IPS DF 19.7 (cell line): ENCODE data around the gene ZSWIM7.
"Not testable (repeated sequence)": the region's sequence is repeated elsewhere in the genome, so short reads cannot be mapped to it uniquely, and the experiment has no call there.

Experiments
- DNase-seq: peaks from one replicate; pipeline ENCODE4 v3.0.0-alpha.2; 2013; ENCODE audit warnings: low read depth, low spot score

The ZSWIM7 gene

DNA sequence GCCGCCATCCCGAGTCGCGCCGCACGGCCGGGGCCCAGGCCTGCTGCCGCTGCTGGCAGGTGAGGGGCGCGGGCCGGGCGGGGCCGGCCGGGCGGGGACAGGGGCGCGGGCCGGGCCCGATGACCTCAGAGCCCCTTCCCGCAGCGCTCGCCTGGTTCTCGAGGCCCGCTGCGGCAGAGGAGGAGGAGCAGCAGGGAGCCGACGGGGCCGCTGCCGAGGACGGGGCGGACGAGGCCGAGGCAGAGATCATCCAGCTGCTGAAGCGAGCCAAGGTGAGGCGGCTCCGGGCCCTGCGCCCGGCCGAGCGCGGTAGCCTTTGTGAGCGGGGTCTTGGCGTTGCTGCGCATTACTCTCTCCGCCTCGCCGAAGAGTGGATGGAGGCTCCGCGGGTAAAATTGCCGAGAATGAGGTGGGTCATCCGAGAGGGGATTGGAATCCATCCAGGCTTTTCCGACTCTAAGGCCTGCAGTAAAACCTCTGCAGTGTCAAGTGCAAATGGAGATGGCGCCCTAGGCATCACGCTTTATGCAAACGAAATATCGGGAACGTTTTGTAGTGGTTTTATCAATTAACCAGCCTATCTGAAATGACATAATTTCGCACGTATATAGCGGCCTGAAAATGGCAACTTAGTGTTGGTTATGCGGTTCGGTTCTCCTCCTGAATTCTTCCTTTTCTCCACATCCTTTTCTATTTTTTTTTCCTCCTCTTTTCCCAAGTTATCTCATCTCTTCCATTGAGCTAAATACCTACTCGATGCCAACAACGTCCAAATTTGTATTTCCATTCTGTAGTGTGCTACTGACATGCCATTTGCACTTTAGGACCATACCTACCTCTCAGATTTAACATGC lies 697 bp upstream of the ZSWIM7 start:
- DNase-seq: no peak

- DNase-seq: no peak
These were observed 1.4 kb downstream of the ZSWIM7 start for GRCh38 chr17:15998031-15998562.

DNA sequence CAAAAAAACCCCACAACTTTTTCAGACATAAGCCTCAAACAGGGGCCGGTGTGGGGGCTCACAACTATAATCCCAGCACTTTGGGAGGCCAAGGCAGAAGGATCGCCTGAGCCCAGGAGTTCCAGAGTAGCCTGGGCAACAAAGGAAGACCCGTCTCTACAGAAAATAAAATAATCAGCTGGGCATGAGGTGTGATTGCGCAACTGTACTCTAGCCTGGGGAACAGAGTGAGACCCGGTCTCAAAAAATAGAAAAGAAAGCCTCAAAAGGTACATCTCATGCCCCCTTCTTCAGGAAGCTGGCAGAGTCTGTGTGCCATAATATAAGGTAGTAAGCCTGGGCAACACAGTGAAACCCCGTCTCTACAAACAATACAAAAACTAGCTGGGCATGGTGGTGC lies 3.2 kb downstream of the ZSWIM7 start:
- DNase-seq: no peak

- no peak for DNase-seq
These were observed 17.6 kb downstream of the ZSWIM7 start for GRCh38 chr17:15981646-15982580.

DNA sequence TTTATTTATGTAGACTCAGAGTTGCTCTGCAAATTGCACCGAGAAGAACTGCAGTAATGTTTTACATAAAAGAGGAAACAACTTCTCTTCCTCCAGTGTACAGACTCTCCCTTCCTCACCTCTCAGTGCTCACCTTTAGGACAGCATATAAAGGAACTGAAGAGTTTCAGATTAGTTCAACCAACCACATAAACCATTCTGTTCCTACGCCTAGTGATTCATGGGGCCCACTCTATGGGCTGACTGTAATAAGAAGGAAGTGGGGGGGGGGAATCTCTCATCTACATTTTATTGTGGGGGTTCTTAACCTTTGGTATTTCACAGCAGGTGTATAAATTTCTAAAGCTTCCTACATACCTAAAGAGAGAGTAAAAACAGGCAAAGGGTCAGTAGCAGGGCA lies 18.3 kb downstream of the ZSWIM7 start:
- DNase-seq: no peak

GRCh38 chr17:15979013-15979412 lies 20.5 kb downstream of the ZSWIM7 start:
- not testable (repeated sequence) for DNase-seq

GRCh38 chr17:15978606-15979005 lies 20.9 kb downstream of the ZSWIM7 start:
- no peak for DNase-seq

DNA sequence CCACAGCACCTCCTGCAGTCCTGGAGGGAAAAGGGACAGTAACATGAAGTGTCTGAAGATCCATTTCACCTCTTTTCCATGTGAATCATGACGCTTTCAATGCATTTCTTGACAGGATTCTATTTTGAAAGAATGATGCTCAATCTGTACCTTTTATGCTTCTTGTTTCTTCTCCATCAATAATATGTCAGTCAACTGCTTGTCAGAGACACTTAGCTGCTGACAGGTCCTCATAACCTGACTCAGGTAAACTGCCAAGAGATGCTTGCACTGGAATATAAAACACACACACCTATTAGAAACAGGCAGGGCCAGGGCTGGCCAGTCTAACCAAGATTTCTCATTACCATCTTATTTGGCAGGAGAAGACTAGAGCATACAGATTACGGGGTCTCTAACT lies 21.6 kb downstream of the ZSWIM7 start:
- DNase-seq: no peak

GRCh38 chr17:15973834-15974233 lies 25.7 kb downstream of the ZSWIM7 start:
- DNase-seq: no peak

DNA sequence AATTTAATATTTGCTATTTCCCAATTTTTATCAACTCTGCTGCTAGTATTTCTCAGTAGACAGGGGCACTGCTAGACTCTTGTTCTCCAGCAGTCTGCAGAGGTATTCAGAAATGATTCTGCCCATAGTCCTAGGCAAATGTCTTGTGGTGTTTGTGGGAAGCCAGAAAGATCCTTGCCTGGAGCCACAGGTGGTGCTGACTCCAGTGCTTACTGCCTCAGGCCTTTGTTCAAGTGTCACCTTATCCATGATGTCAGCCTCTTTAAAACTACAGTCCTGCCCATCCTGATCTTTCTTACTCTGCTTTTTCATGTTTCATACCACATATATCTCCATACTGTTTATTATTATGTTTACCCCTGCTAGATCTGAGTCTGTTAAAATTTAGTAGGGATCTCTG lies 26.5 kb downstream of the ZSWIM7 start:
- no peak for DNase-seq

- no peak for DNase-seq
These were observed 27.0 kb downstream of the ZSWIM7 start for GRCh38 chr17:15972497-15972951.

GRCh38 chr17:15971882-15972281 lies 27.6 kb downstream of the ZSWIM7 start:
- DNase-seq: no peak

GRCh38 chr17:15971098-15971678 lies 28.3 kb downstream of the ZSWIM7 start:
- DNase-seq: no peak

- DNase-seq: no peak
These were observed 29.0 kb downstream of the ZSWIM7 start for GRCh38 chr17:15970500-15970899.

DNA sequence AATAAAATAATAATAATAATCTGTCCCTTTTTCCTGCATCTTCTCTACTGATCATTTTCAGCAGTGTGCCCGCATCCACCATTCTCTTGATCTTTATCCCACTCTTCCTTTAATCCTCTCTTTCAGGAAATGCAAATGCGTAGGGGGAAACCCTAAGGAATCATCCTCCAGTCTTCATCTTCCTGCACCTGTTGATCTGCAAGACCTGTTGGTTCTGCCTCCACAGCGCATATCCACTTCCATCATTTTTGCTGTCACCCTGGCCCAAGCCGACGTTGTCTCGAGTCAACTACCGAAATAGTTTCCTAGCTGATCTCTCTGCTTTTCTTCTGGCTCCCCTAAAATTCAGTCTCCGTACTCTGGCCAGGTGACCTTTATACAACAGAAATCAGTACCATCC lies 30.0 kb downstream of the ZSWIM7 start:
- DNase-seq: no peak

DNA sequence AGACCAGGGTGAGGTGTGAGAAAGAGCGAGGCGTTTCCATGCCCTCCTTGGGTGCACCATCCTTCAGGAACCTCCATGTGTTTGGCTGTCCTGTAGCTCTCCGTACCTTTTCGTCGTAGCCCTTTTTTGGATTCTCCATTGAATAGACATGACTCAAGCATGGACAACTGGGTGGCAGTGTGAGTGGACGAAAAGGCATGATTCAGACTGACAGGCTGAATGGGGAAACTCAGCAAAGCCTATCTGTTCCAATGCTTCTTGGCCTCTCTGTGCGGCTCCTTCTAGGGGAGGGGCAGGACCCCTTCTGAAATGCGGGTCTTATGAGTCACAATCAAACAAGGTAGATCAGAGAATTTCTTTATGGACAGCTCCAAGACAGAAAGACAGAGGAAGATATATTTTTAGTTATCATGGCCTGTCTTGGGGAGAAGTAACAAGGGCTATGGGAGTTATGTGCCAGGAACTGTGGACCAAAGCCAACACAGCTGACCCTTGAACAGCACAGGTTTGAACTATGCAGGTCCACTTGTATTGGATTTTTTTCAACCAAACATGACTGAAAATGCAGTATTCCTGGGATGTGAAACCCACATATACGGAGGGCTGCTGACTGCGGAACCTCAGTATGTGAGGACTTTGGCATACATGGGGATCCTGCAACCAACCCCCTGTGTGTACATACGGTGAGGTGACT lies 31.7 kb downstream of the ZSWIM7 start:
- DNase-seq: no peak

GRCh38 chr17:15966879-15967248 lies 32.6 kb downstream of the ZSWIM7 start:
- DNase-seq: peak; percentile 47

DNA sequence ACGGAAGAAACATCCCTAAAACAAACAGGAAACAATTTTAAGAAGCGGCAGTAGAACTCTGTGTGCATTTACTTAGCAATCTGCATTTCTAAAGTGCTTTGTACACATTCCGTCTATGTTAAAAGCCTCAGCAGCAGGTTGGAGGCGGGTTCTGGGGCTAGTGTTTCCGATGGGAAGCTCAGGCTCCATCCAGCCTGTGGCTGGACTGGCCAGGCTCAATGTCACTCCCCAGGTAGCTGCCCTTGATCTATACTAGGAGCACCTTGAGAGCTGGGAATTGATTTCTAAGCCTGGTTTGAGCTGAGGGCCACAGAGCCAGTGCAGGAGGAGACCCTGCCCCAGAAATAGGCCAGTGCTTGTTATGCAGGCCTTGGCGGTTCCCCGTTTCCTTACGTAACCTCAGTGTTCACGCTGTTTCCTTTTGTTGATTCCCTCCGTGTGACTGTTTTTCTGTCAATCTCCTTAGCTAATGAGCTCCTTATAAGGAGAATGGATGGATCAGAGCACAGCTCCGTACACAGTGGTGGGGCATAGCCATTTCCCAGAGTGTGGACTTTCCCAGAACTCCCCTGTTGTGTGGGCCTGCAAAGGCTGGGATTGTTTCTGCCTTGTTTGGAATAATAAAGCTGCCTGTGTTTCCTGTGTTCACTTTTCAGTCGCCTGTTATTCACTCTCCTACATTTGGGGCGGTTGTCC lies 33.2 kb downstream of the ZSWIM7 start:
- DNase-seq: peak; percentile 84

- no peak for DNase-seq
These were observed 34.0 kb downstream of the ZSWIM7 start for GRCh38 chr17:15965528-15965927.

DNA sequence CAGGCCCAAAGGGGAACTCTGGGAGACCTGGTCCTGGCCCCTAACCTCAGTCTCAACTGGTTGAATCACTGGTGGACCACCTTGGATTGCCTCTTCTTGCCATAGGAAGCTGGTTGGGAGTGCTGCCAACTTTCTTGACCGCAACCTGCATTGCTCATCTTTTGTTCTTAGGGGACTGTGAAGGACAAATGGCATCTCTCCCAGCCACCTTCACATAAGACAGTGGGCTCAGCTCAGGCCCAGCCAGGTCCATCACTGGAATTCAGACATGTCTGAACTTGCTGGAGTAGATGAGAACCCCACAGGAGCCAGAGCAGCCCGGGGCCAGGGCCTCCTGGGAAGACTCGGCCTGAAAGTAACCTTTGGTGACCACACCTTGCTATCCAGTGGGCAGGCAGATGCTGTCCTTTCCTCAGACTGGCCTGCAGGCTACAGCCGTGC lies 35.8 kb downstream of the ZSWIM7 start:
- DNase-seq: no peak

DNA sequence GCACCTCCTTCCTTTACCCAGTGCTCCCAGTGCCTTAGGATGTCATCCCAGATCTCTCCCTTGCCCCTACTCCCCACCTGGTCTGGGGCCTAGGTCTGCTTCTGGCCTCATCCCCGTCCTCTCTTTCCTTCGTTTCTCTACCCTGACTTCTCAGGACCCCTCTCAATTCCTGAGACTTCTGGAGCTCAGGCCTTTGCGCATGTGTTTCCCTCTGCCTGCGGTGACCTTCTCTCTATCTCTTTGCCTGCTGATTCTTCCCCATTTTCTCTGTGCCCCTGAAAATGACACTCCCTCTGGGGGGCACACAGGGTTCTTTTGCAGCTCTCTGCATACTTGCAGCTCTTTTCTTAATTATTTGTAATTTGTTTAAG lies 41.0 kb downstream of the ZSWIM7 start:
- no peak for DNase-seq
